ENCODE results near the gene LAMP1.

Gene LAMP1

GRCh38 chr13:113274721-113275120, 22.3 kb upstream of the LAMP1 start:
- H3K36me3 ChIP-seq (ENCODE audit: control insufficient read depth, insufficient read depth, low read length) = no peaks in the 10 kb centered on the region; the same call in 1 of the 2 replicates
- H3K27me3 ChIP-seq (replicated peaks; ENCODE audit: control insufficient read depth, insufficient read depth, low read length) = no peaks in the 10 kb centered on the region
- no peak overlapping the region for H3K4me3 ChIP-seq (replicated peaks; ENCODE audit: low read depth, low read length)
- no peak for TF ChIP-seq CTCF (IDR thresholded peaks at IDR 0.05; ENCODE audit: insufficient read depth, low read length, poor library complexity, severe bottlenecking)
- DNase-seq (ENCODE audit: extremely low read depth, insufficient read length) = no peak

- H3K27me3 ChIP-seq (replicated peaks; ENCODE audit: control insufficient read depth, insufficient read depth, low read length) = no peaks in the 10 kb centered on the region
- DNase-seq (ENCODE audit: extremely low read depth, insufficient read length) = no peak
- no peaks in the 10 kb centered on the region; the same call in 1 of the 2 replicates for H3K36me3 ChIP-seq (ENCODE audit: control insufficient read depth, insufficient read depth, low read length)
- H3K4me3 ChIP-seq (replicated peaks; ENCODE audit: low read depth, low read length) = no peak overlapping the region
- TF ChIP-seq CTCF (IDR thresholded peaks at IDR 0.05; ENCODE audit: insufficient read depth, low read length, poor library complexity, severe bottlenecking) = peak; percentile 47
Measured at GRCh38 chr13:113275387-113275786, 21.7 kb upstream of the LAMP1 start.

GRCh38 chr13:113280126-113280525, 16.9 kb upstream of the LAMP1 start:
- Histone ChIP-seq H3K27me3 (replicated peaks; ENCODE audit: control insufficient read depth, insufficient read depth, low read length) (no peaks in the 10 kb centered on the region), H3K36me3 (ENCODE audit: control insufficient read depth, insufficient read depth, low read length) (no peaks in the 10 kb centered on the region), H3K4me3 (replicated peaks; ENCODE audit: low read depth, low read length) (no peak overlapping the region)
- no peak for TF ChIP-seq CTCF (IDR thresholded peaks at IDR 0.05; ENCODE audit: insufficient read depth, low read length, poor library complexity, severe bottlenecking)
- no peak for DNase-seq (ENCODE audit: extremely low read depth, insufficient read length)

- H3K27me3 ChIP-seq (replicated peaks; ENCODE audit: control insufficient read depth, insufficient read depth, low read length) = no peaks in the 10 kb centered on the region
- no peak for DNase-seq (ENCODE audit: extremely low read depth, insufficient read length)
- H3K36me3 ChIP-seq (ENCODE audit: control insufficient read depth, insufficient read depth, low read length) = no peaks in the 10 kb centered on the region
- TF ChIP-seq CTCF (IDR thresholded peaks at IDR 0.05; ENCODE audit: insufficient read depth, low read length, poor library complexity, severe bottlenecking) = no peak
- no peak overlapping the region for H3K4me3 ChIP-seq (replicated peaks; ENCODE audit: low read depth, low read length)
Measured at GRCh38 chr13:113283904-113284303, 13.1 kb upstream of the LAMP1 start.

GRCh38 chr13:113288880-113289279, 8.2 kb upstream of the LAMP1 start:
- H3K36me3 ChIP-seq (ENCODE audit: control insufficient read depth, insufficient read depth, low read length) = no peaks in the 10 kb centered on the region
- no peaks in the 10 kb centered on the region for H3K27me3 ChIP-seq (replicated peaks; ENCODE audit: control insufficient read depth, insufficient read depth, low read length)
- DNase-seq (ENCODE audit: extremely low read depth, insufficient read length) = no peak
- no peak for TF ChIP-seq CTCF (IDR thresholded peaks at IDR 0.05; ENCODE audit: insufficient read depth, low read length, poor library complexity, severe bottlenecking)
- no peak overlapping the region for H3K4me3 ChIP-seq (replicated peaks; ENCODE audit: low read depth, low read length)

GRCh38 chr13:113291129-113291528, 5.9 kb upstream of the LAMP1 start:
- H3K4me3 ChIP-seq (replicated peaks; ENCODE audit: low read depth, low read length) = no peak overlapping the region
- H3K36me3 ChIP-seq (ENCODE audit: control insufficient read depth, insufficient read depth, low read length) = no peaks in the 10 kb centered on the region
- DNase-seq (ENCODE audit: extremely low read depth, insufficient read length) = no peak
- no peak for TF ChIP-seq CTCF (IDR thresholded peaks at IDR 0.05; ENCODE audit: insufficient read depth, low read length, poor library complexity, severe bottlenecking)
- H3K27me3 ChIP-seq (replicated peaks; ENCODE audit: control insufficient read depth, insufficient read depth, low read length) = no peaks in the 10 kb centered on the region
